ENCODE measurements around the gene SLC51B.
A peak's percentile ranks its signal among the peaks of the same experiment; 100 is the strongest.

SLC51B gene

GRCh38 chr15:65067317-65067644, 22.1 kb downstream of the SLC51B start:
- TF ChIP-seq YY1 (IDR thresholded peaks at IDR 0.05; ENCODE audit: insufficient read depth, insufficient read length) (no peak), ZNF274 (IDR thresholded peaks at IDR 0.05; ENCODE audit: low read depth, low read length) (no peak), SUZ12 (IDR thresholded peaks at IDR 0.05; ENCODE audit: extremely low read depth, insufficient read depth, insufficient read length) (no peak)
- Histone ChIP-seq H3K9ac (ENCODE audit: insufficient read length, low read depth) (peak overlapping the region; percentile 84), H3K4me3 (ENCODE audit: insufficient read length, low read depth) (peak overlapping the region; percentile 83), H3K27me3 (ENCODE audit: insufficient read depth, insufficient read length) (no peaks in the 10 kb centered on the region), H3K4me1 (ENCODE audit: insufficient read depth, insufficient read length) (peaks cover 14% of the 10 kb centered on the region), H3K36me3 (ENCODE audit: insufficient read depth, insufficient read length, low read length) (peaks cover 27% of the 10 kb centered on the region), H3K9me3 (ENCODE audit: insufficient read depth, low read length) (no peaks in the 10 kb centered on the region)
- no peak for DNase-seq (ENCODE audit: low read depth, low spot score)

DNA sequence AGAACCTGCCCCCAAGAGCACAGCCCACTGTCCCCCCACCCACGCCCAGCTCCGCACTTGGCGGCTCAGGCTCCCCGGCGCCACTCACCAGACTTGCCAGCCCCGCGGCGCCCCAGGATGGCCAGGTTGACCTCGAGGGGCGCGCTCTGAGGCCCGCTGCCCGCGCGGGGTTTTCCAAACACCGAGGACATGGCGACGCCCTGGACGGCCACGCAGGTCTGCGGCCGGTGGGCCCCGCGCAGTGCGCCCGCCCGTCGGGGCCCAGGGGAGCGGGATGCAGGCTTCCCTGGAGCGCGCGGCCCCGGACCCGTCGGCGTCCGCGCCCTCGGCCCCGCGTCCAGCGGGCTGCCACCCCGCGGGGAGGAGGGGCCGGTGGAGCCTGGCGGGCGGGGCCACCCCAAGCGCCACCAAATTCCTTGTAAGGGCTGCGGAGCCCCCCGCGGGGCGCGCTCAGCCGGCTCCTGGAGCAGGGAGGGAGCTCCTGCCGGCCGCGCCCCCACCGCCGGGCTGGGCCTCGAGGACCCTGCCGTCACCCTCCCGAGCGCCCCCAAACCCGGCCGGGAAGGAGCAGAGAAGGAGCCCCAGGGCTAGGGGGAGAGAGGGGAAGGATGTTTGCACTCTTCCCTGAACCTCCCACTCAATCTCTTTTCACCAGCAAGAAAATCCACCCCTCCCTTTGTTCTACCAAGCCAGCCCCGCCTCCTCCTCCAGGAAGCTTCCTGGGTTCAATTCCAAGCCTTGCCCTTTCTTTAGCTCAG, 22.6 kb downstream of the SLC51B start, which contains the start of gene RASL12:
RASL12 (minus strand) TSS at position 347 of the 758 bp plus-strand sequence; CDS start at position 191, 156 bp downstream.
- Histone ChIP-seq H3K4me1 (ENCODE audit: insufficient read depth, insufficient read length) (peaks cover 14% of the 10 kb centered on the region), H3K9ac (ENCODE audit: insufficient read length, low read depth) (peak within 1 kb of the TSS; percentile 84), H3K27me3 (ENCODE audit: insufficient read depth, insufficient read length) (no peaks in the 10 kb centered on the region), H3K36me3 (ENCODE audit: insufficient read depth, insufficient read length, low read length) (peaks cover 26% of the 10 kb centered on the region), H3K4me3 (ENCODE audit: insufficient read length, low read depth) (peak within 1 kb of the TSS; percentile 83), H3K9me3 (ENCODE audit: insufficient read depth, low read length) (0 out of 2 replicates have a peak, but pooled peaks cover 2% of the 10 kb centered on the region)
- no peak for TF ChIP-seq ZNF274 (IDR thresholded peaks at IDR 0.05; ENCODE audit: low read depth, low read length)
- TF ChIP-seq YY1 (IDR thresholded peaks at IDR 0.05; ENCODE audit: insufficient read depth, insufficient read length), result no peak
- TF ChIP-seq SUZ12 (IDR thresholded peaks at IDR 0.05; ENCODE audit: extremely low read depth, insufficient read depth, insufficient read length), result no peak
- DNase-seq (ENCODE audit: low read depth, low spot score), result no peak

GRCh38 chr15:65068403-65068788, 23.2 kb downstream of the SLC51B start:
- Histone ChIP-seq H3K36me3 (ENCODE audit: insufficient read depth, insufficient read length, low read length) (peaks cover 22% of the 10 kb centered on the region), H3K9me3 (ENCODE audit: insufficient read depth, low read length) (peaks cover 8% of the 10 kb centered on the region; the same call in 1 of the 2 replicates), H3K27me3 (ENCODE audit: insufficient read depth, insufficient read length) (no peaks in the 10 kb centered on the region), H3K9ac (ENCODE audit: insufficient read length, low read depth) (no peak overlapping the region), H3K4me1 (ENCODE audit: insufficient read depth, insufficient read length) (peaks cover 14% of the 10 kb centered on the region), H3K4me3 (ENCODE audit: insufficient read length, low read depth) (peak overlapping the region; percentile 83)
- no peak for DNase-seq (ENCODE audit: low read depth, low spot score)
- TF ChIP-seq YY1 (IDR thresholded peaks at IDR 0.05; ENCODE audit: insufficient read depth, insufficient read length) (no peak), ZNF274 (IDR thresholded peaks at IDR 0.05; ENCODE audit: low read depth, low read length) (no peak), SUZ12 (IDR thresholded peaks at IDR 0.05; ENCODE audit: extremely low read depth, insufficient read depth, insufficient read length) (no peak)

DNA sequence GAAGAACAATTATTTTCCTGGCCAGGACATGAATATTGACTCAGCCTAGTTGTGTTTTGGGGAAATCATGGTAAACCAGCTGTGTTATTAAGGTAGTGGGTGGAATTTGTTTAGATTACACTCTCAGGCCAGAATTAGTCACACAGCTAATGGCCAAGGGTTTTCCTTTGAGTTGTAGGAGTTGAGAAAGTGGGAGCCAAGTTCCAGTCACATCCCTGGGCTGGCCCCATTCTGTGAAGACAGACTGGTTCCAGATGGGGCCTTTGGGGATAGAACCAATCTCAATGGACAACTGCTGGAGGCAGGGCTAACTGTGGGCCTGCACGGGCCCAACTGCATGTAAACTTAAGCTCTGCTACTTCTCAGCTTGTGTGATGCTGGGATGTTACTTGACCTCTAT, 24.0 kb downstream of the SLC51B start:
- Histone ChIP-seq H3K9ac (ENCODE audit: insufficient read length, low read depth) (no peak overlapping the region), H3K4me1 (ENCODE audit: insufficient read depth, insufficient read length) (peaks cover 14% of the 10 kb centered on the region), H3K4me3 (ENCODE audit: insufficient read length, low read depth) (no peak overlapping the region), H3K36me3 (ENCODE audit: insufficient read depth, insufficient read length, low read length) (peaks cover 14% of the 10 kb centered on the region), H3K27me3 (ENCODE audit: insufficient read depth, insufficient read length) (no peaks in the 10 kb centered on the region), H3K9me3 (ENCODE audit: insufficient read depth, low read length) (peaks cover 9% of the 10 kb centered on the region; the same call in 1 of the 2 replicates)
- TF ChIP-seq ZNF274 (IDR thresholded peaks at IDR 0.05; ENCODE audit: low read depth, low read length) (no peak), SUZ12 (IDR thresholded peaks at IDR 0.05; ENCODE audit: extremely low read depth, insufficient read depth, insufficient read length) (no peak), YY1 (IDR thresholded peaks at IDR 0.05; ENCODE audit: insufficient read depth, insufficient read length) (no peak)
- DNase-seq (ENCODE audit: low read depth, low spot score), result no peak

DNA sequence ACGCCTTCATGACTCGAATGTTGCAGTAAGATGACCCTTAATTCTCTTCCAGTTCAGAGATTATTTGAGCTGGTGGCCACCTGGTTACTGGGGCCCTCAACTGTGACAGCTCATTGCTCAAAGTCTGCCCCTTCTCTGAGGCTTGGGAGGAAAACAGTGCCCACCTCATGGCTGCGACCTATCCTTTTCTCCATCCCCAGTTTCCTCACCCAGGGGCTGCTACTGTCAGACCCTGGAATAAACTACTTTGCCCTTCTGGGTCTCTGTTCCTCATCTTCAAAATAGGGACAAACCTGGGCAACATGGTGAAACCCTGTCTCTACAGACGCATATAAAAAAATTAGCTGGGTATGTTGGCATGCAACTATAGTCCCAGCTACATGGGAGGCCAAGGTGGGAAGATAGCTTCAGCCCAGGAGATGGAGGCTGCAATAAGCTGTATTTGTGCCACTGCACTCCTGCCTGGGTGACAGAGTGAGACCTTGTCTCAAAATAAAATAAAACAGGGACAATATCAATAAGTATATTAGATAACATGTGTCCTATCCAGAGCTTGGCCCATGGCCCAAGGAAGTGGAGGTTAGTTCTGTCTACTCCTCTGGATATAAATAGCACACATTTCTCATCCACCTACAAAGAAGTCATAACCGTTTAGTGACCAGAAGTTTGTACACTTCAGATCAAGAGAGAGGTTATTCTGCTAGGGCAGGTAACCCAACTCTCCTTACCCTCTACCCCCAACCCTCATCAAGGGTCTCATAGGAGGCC, 24.8 kb downstream of the SLC51B start:
- no peak overlapping the region for H3K9ac ChIP-seq (ENCODE audit: insufficient read length, low read depth)
- H3K36me3 ChIP-seq (ENCODE audit: insufficient read depth, insufficient read length, low read length), result peaks cover 9% of the 10 kb centered on the region
- no peak overlapping the region for H3K4me3 ChIP-seq (ENCODE audit: insufficient read length, low read depth)
- no peak for TF ChIP-seq YY1 (IDR thresholded peaks at IDR 0.05; ENCODE audit: insufficient read depth, insufficient read length)
- no peak for TF ChIP-seq SUZ12 (IDR thresholded peaks at IDR 0.05; ENCODE audit: extremely low read depth, insufficient read depth, insufficient read length)
- no peak for TF ChIP-seq ZNF274 (IDR thresholded peaks at IDR 0.05; ENCODE audit: low read depth, low read length)
- peaks cover 13% of the 10 kb centered on the region for H3K4me1 ChIP-seq (ENCODE audit: insufficient read depth, insufficient read length)
- H3K9me3 ChIP-seq (ENCODE audit: insufficient read depth, low read length), result peaks cover 9% of the 10 kb centered on the region; the same call in 1 of the 2 replicates
- no peak for DNase-seq (ENCODE audit: low read depth, low spot score)
- H3K27me3 ChIP-seq (ENCODE audit: insufficient read depth, insufficient read length), result no peaks in the 10 kb centered on the region

DNA sequence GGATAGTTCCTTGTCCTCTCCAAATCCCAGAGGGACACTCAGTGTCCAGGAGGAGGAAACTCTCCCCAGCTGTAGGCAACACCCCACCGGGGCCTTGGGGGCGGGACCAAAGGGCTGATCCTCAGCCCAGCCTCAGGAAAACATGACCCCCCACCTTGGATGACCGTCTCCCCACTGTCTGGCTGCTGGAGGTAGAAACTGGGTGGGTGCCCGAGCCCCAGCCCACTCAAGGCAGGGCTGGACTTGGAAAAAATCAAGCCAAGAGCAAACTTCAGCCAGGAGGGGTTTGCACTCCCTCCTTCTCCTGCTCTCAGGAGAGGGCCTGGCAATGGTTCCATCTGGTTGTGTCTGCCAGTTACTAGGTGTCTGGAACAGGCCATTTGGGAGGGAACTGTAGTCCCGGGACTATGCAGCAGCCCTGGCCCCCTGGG, 26.2 kb downstream of the SLC51B start:
- H3K9me3 ChIP-seq (ENCODE audit: insufficient read depth, low read length), result peaks cover 9% of the 10 kb centered on the region; the same call in 1 of the 2 replicates
- TF ChIP-seq SUZ12 (IDR thresholded peaks at IDR 0.05; ENCODE audit: extremely low read depth, insufficient read depth, insufficient read length) (no peak), ZNF274 (IDR thresholded peaks at IDR 0.05; ENCODE audit: low read depth, low read length) (no peak), YY1 (IDR thresholded peaks at IDR 0.05; ENCODE audit: insufficient read depth, insufficient read length) (no peak)

DNA sequence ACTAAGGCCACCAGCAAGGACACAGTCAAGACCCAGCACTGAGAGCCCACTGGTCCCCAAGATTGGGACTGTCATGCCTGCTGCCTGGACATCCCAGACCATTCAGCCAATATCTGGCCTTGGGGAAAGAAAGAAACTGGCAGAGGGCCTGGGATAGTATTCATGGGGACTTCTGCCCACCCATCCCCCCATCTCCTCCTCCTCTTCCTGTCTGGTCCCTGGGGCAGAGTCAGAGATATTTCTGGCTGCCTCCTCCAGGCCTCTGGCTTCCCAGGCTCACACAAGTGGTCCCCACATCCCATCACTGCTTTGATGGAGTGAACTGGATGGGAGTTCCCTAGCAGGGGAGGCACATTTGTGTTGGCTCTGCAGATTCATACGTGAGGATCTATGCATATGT, 26.8 kb downstream of the SLC51B start:
- Histone ChIP-seq H3K27me3 (ENCODE audit: insufficient read depth, insufficient read length) (no peaks in the 10 kb centered on the region), H3K4me1 (ENCODE audit: insufficient read depth, insufficient read length) (peaks cover 6% of the 10 kb centered on the region), H3K4me3 (ENCODE audit: insufficient read length, low read depth) (no peak overlapping the region), H3K36me3 (ENCODE audit: insufficient read depth, insufficient read length, low read length) (no peaks in the 10 kb centered on the region), H3K9ac (ENCODE audit: insufficient read length, low read depth) (peak overlapping the region; percentile 11), H3K9me3 (ENCODE audit: insufficient read depth, low read length) (peaks cover 9% of the 10 kb centered on the region; the same call in 1 of the 2 replicates)
- TF ChIP-seq YY1 (IDR thresholded peaks at IDR 0.05; ENCODE audit: insufficient read depth, insufficient read length), result no peak
- TF ChIP-seq ZNF274 (IDR thresholded peaks at IDR 0.05; ENCODE audit: low read depth, low read length), result no peak
- no peak for TF ChIP-seq SUZ12 (IDR thresholded peaks at IDR 0.05; ENCODE audit: extremely low read depth, insufficient read depth, insufficient read length)
- no peak for DNase-seq (ENCODE audit: low read depth, low spot score)

More for the DNA sequence above, 26.2 kb downstream of the SLC51B start:
- Histone ChIP-seq H3K4me1 (ENCODE audit: insufficient read depth, insufficient read length) (peaks cover 6% of the 10 kb centered on the region), H3K27me3 (ENCODE audit: insufficient read depth, insufficient read length) (no peaks in the 10 kb centered on the region), H3K4me3 (ENCODE audit: insufficient read length, low read depth) (no peak overlapping the region), H3K36me3 (ENCODE audit: insufficient read depth, insufficient read length, low read length) (no peaks in the 10 kb centered on the region), H3K9ac (ENCODE audit: insufficient read length, low read depth) (peak overlapping the region; percentile 11)
- no peak for DNase-seq (ENCODE audit: low read depth, low spot score)
